MG63 (cell line): ENCODE measurements around the gene HBZ. TPM values are rescaled to one million over a fixed set of nuclear protein-coding genes. Genes with fewer than 3 reads are reported as not detected.
"Not testable (repeated sequence)": the region's sequence is repeated elsewhere in the genome, so short reads cannot be mapped to it uniquely, and the experiment has no call there.

Experiments used
- DNase-seq: peaks from one replicate; pipeline ENCODE4 v3.0.0-alpha.2; 2020
- H3K27me3 ChIP-seq: fragments of 250-450 bp; sonication (Bioruptor Pico); 2 replicates; pipeline ENCODE4 v1.5.1; 2020; ENCODE audit warnings: mild to moderate bottlenecking, moderate library complexity
- H3K36me3 ChIP-seq: fragments of 250-450 bp; sonication (Bioruptor Pico); 2 replicates; pipeline ENCODE4 v1.5.1; 2020; ENCODE audit warnings: mild to moderate bottlenecking, moderate library complexity
- H3K4me3 ChIP-seq: fragments of 250-450 bp; sonication (Bioruptor Pico); 2 replicates; pipeline ENCODE4 v1.5.1; 2020; ENCODE audit warnings: mild to moderate bottlenecking, moderate library complexity
- H3K9me3 ChIP-seq: fragments of 250-450 bp; sonication (Bioruptor Pico); 2 replicates; pipeline ENCODE4 v1.5.1; 2020; ENCODE audit warnings: mild to moderate bottlenecking, moderate library complexity
- total RNA-seq: library from RNA; depleted of rRNA; stranded (reverse); fragments of >200 nt; shearing (Covaris generic); gene quantifications from 2 replicates; pipeline ENCODE4 v1.2.3, GENCODE V29; 2014; ENCODE audit warnings: low replicate concordance

The HBZ gene
- total RNA-seq, 1 experiment from 2014 or later, result not detected

- H3K27me3 ChIP-seq, result peaks cover 49% of the 10 kb centered on the region
- no peak for DNase-seq
- no peaks in the 10 kb centered on the region for H3K9me3 ChIP-seq
- H3K4me3 ChIP-seq, result no peak overlapping the region
- H3K36me3 ChIP-seq, result no peaks in the 10 kb centered on the region
Observed at GRCh38 chr16:170788-171187, 18.3 kb downstream of the HBZ start.

- peaks cover 37% of the 10 kb centered on the region for H3K27me3 ChIP-seq
- DNase-seq, H3K36me3 ChIP-seq, H3K9me3 ChIP-seq, H3K4me3 ChIP-seq: not testable (repeated sequence)
Observed at GRCh38 chr16:172374-172941, 20.0 kb downstream of the HBZ start, which contains the start of gene HBA2. Gene HBA2, plus strand, starts transcription at chr16:172876. Its CDS starts 37 bp downstream, at chr16:172913.

- not testable (repeated sequence) for H3K36me3 ChIP-seq, H3K9me3 ChIP-seq, DNase-seq, H3K4me3 ChIP-seq
- H3K27me3 ChIP-seq, result peaks cover 45% of the 10 kb centered on the region
Observed at GRCh38 chr16:173211-173854, 20.9 kb downstream of the HBZ start.

GRCh38 chr16:173928-174769 is 21.7 kb downstream of the HBZ start:
- DNase-seq, result peak; percentile 46
- H3K36me3 ChIP-seq, H3K9me3 ChIP-seq, H3K4me3 ChIP-seq: not testable (repeated sequence)
- H3K27me3 ChIP-seq, result peaks cover 53% of the 10 kb centered on the region

- Histone ChIP-seq H3K9me3 (no peaks in the 10 kb centered on the region), H3K36me3 (no peaks in the 10 kb centered on the region), H3K27me3 (peaks cover 63% of the 10 kb centered on the region), H3K4me3 (no peak overlapping the region)
- DNase-seq, result no peak
Observed at GRCh38 chr16:175011-175949, 22.8 kb downstream of the HBZ start.

- not testable (repeated sequence) for H3K4me3 ChIP-seq, H3K36me3 ChIP-seq, H3K9me3 ChIP-seq, DNase-seq
- H3K27me3 ChIP-seq, result peaks cover 65% of the 10 kb centered on the region
Observed at GRCh38 chr16:176006-176405, 23.6 kb downstream of the HBZ start.

GRCh38 chr16:176477-177382 is 24.3 kb downstream of the HBZ start, which contains the start of gene HBA1:
Gene HBA1, plus strand, starts transcription at chr16:176680. Its CDS starts 37 bp downstream, at chr16:176717.
- not testable (repeated sequence) for H3K9me3 ChIP-seq, H3K4me3 ChIP-seq, H3K36me3 ChIP-seq, DNase-seq
- peaks cover 61% of the 10 kb centered on the region for H3K27me3 ChIP-seq

- no peak for DNase-seq
- H3K36me3 ChIP-seq, result 0 out of 2 replicates have a peak, but pooled peaks cover 5% of the 10 kb centered on the region
- H3K27me3 ChIP-seq, result peaks cover 59% of the 10 kb centered on the region
- no peaks in the 10 kb centered on the region for H3K9me3 ChIP-seq
- H3K4me3 ChIP-seq, result no peak overlapping the region
Observed at GRCh38 chr16:177394-177822, 25.0 kb downstream of the HBZ start.

- no peak overlapping the region for H3K4me3 ChIP-seq
- 0 out of 2 replicates have a peak, but pooled peaks cover 5% of the 10 kb centered on the region for H3K36me3 ChIP-seq
- peaks cover 59% of the 10 kb centered on the region for H3K27me3 ChIP-seq
- H3K9me3 ChIP-seq, result no peaks in the 10 kb centered on the region
- no peak for DNase-seq
Observed at GRCh38 chr16:177981-178667, 25.7 kb downstream of the HBZ start.

GRCh38 chr16:178668-179015 is 26.2 kb downstream of the HBZ start:
- DNase-seq, result no peak
- Histone ChIP-seq H3K27me3 (peaks cover 55% of the 10 kb centered on the region), H3K36me3 (0 out of 2 replicates have a peak, but pooled peaks cover 5% of the 10 kb centered on the region), H3K9me3 (no peaks in the 10 kb centered on the region), H3K4me3 (no peak overlapping the region)

- Histone ChIP-seq H3K9me3 (no peaks in the 10 kb centered on the region), H3K36me3 (peaks cover 8% of the 10 kb centered on the region), H3K4me3 (no peak overlapping the region), H3K27me3 (peaks cover 53% of the 10 kb centered on the region)
- no peak for DNase-seq
Observed at GRCh38 chr16:179211-180092, 27.0 kb downstream of the HBZ start.

GRCh38 chr16:180101-180675 is 27.7 kb downstream of the HBZ start, which contains the start of gene HBQ1:
Gene HBQ1, plus strand, starts transcription at chr16:180459. Its CDS starts 28 bp downstream, at chr16:180487.
- no peak for DNase-seq
- H3K9me3 ChIP-seq, result no peaks in the 10 kb centered on the region

GRCh38 chr16:180681-181564 is 28.5 kb downstream of the HBZ start:
- H3K4me3 ChIP-seq, result peak overlapping the region; percentile 4; the same call in 1 of the 2 replicates

More at GRCh38 chr16:180101-180675, 27.7 kb downstream of the HBZ start, which contains the start of gene HBQ1:
- H3K4me3 ChIP-seq, result peak within 1 kb of the TSS; percentile 4; the same call in 1 of the 2 replicates
- peaks cover 14% of the 10 kb centered on the region for H3K36me3 ChIP-seq
- peaks cover 47% of the 10 kb centered on the region for H3K27me3 ChIP-seq

More at GRCh38 chr16:180681-181564, 28.5 kb downstream of the HBZ start:
- Histone ChIP-seq H3K9me3 (no peaks in the 10 kb centered on the region), H3K27me3 (peaks cover 41% of the 10 kb centered on the region), H3K36me3 (peaks cover 14% of the 10 kb centered on the region)
- DNase-seq, result peak; percentile 74
